WTC11 (cell line): ENCODE results near the gene ZC3H13. TPM values are rescaled to one million over a fixed set of nuclear protein-coding genes. Genes with fewer than 3 reads are reported as not detected.

Source experiments
- ATAC-seq: fragments of 200-7000 bp; cut with Tn5 transposase; 2 replicates; pipeline ENCODE4 v1.10.0; 2021; ENCODE audit warnings: mild to moderate bottlenecking, moderate library complexity
- CTCF ChIA-PET: fragments of 300-600 bp; sonication (Branson Sonifier 250); formaldehyde crosslinking; loops from one replicate; lab custom pipeline; 2021; ENCODE audit warnings: antibody characterized with exemption; lab: Charles Lee
- POLR2A ChIA-PET: fragments of 350-600 bp; sonication (Branson Sonifier 250); formaldehyde crosslinking; loops from one replicate; lab custom pipeline; 2021; ENCODE audit warnings: antibody characterized with exemption; lab: Charles Lee
- DNase-seq: peaks from one replicate; pipeline ENCODE4 v3.0.0; 2021; ENCODE audit warnings: low spot score
- H3K27ac Mint-ChIP-seq: 2 replicates; pipeline ENCODE4 v1.8.0; 2021; ENCODE audit warnings: mixed read lengths
- H3K27me3 Mint-ChIP-seq: 2 replicates; pipeline ENCODE4 v1.8.0; 2021; ENCODE audit warnings: low read depth, mild to moderate bottlenecking, moderate library complexity, mixed read lengths
- H3K36me3 Mint-ChIP-seq: 2 replicates; pipeline ENCODE4 v1.8.0; 2021; ENCODE audit warnings: mixed read lengths
- H3K4me1 Mint-ChIP-seq: 2 replicates; pipeline ENCODE4 v1.8.0; 2022; ENCODE audit warnings: mixed read lengths
- H3K4me3 Mint-ChIP-seq: 2 replicates; pipeline ENCODE4 v1.8.0; 2021; ENCODE audit warnings: mild to moderate bottlenecking, moderate library complexity, mixed read lengths
- H3K9me3 Mint-ChIP-seq: 2 replicates; pipeline ENCODE4 v1.8.0; 2021; ENCODE audit warnings: mixed read lengths
- ARID4B ChIP-seq: sonication (generic); formaldehyde crosslinking; IDR thresholded peaks from 2 replicates; pipeline ENCODE4 v1.8.0; 2023; ENCODE audit warnings: missing genetic modification reagents, mild to moderate bottlenecking, borderline replicate concordance
- CBFB ChIP-seq: sonication (generic); formaldehyde crosslinking; IDR thresholded peaks from 2 replicates; pipeline ENCODE4 v1.8.1; 2022; ENCODE audit warnings: mild to moderate bottlenecking, low read depth, missing genetic modification reagents
- CDX4 ChIP-seq: fragments of 250-450 bp; sonication (Bioruptor Pico); IDR thresholded peaks from 2 replicates; pipeline ENCODE4 v1.9.0; 2021; ENCODE audit warnings: moderate library complexity, mild to moderate bottlenecking, inconsistent platforms, borderline replicate concordance
- CREM ChIP-seq: sonication (generic); formaldehyde crosslinking; IDR thresholded peaks from 2 replicates; pipeline ENCODE4 v1.8.1; 2022; ENCODE audit warnings: mild to moderate bottlenecking, missing genetic modification reagents, moderate library complexity
- E2F1 ChIP-seq: sonication (generic); formaldehyde crosslinking; IDR thresholded peaks from 2 replicates; pipeline ENCODE4 v1.8.0; 2022; ENCODE audit warnings: mild to moderate bottlenecking, missing genetic modification reagents
- ESRRA ChIP-seq: sonication (generic); formaldehyde crosslinking; IDR thresholded peaks from 2 replicates; pipeline ENCODE4 v1.8.1; 2022; ENCODE audit warnings: mild to moderate bottlenecking, missing genetic modification reagents, borderline replicate concordance
- FOXP1 ChIP-seq: sonication (generic); formaldehyde crosslinking; IDR thresholded peaks from 2 replicates; pipeline ENCODE4 v1.8.0; 2022; ENCODE audit warnings: missing genetic modification reagents, mild to moderate bottlenecking, moderate library complexity, borderline replicate concordance
- HMGA2 ChIP-seq: fragments of 250-450 bp; sonication (Bioruptor Pico); IDR thresholded peaks from 2 replicates; pipeline ENCODE4 v1.4.0; 2021; ENCODE audit warnings: mild to moderate bottlenecking, moderate library complexity
- IRF2 ChIP-seq: sonication (generic); formaldehyde crosslinking; IDR thresholded peaks from 2 replicates; pipeline ENCODE4 v1.8.0; 2022; ENCODE audit warnings: low read depth, missing genetic modification reagents, borderline replicate concordance
- KAT7 ChIP-seq: sonication (generic); formaldehyde crosslinking; IDR thresholded peaks from 2 replicates; pipeline ENCODE4 v1.8.1; 2023; ENCODE audit warnings: missing genetic modification reagents, mild to moderate bottlenecking, borderline replicate concordance
- MAX ChIP-seq: sonication (generic); formaldehyde crosslinking; IDR thresholded peaks from 2 replicates; pipeline ENCODE4 v1.8.0; 2022; ENCODE audit warnings: mild to moderate bottlenecking, missing genetic modification reagents
- NR1H2 ChIP-seq: sonication (generic); formaldehyde crosslinking; IDR thresholded peaks from 2 replicates; pipeline ENCODE4 v1.9.0; 2021; ENCODE audit warnings: mild to moderate bottlenecking, moderate library complexity, missing genetic modification reagents
- NR3C1 ChIP-seq: sonication (generic); formaldehyde crosslinking; conservative IDR thresholded peaks from 2 replicates; pipeline ENCODE4 v1.8.1; 2023; ENCODE audit warnings: low read depth, mild to moderate bottlenecking, missing genetic modification reagents
- PREB ChIP-seq: sonication (generic); formaldehyde crosslinking; IDR thresholded peaks from 2 replicates; pipeline ENCODE4 v1.8.1; 2022; ENCODE audit warnings: mild to moderate bottlenecking, missing genetic modification reagents, moderate library complexity, borderline replicate concordance
- SMAD3 ChIP-seq: sonication (generic); formaldehyde crosslinking; IDR thresholded peaks from 2 replicates; pipeline ENCODE4 v1.8.0; 2022; ENCODE audit warnings: missing genetic modification reagents, mild to moderate bottlenecking, borderline replicate concordance
- SP1 ChIP-seq: sonication (generic); formaldehyde crosslinking; conservative IDR thresholded peaks from 2 replicates; pipeline ENCODE4 v1.8.1; 2022; ENCODE audit warnings: missing genetic modification reagents
- TEAD1 ChIP-seq: sonication (generic); formaldehyde crosslinking; IDR thresholded peaks from 2 replicates; pipeline ENCODE4 v1.8.0; 2022; ENCODE audit warnings: mild to moderate bottlenecking, missing genetic modification reagents
- USF1 ChIP-seq: sonication (generic); formaldehyde crosslinking; IDR thresholded peaks from 2 replicates; pipeline ENCODE4 v1.8.0; 2022; ENCODE audit warnings: mild to moderate bottlenecking, missing genetic modification reagents
- USF2 ChIP-seq: sonication (generic); formaldehyde crosslinking; IDR thresholded peaks from 2 replicates; pipeline ENCODE4 v1.8.1; 2023; ENCODE audit warnings: mild to moderate bottlenecking, missing genetic modification reagents, moderate library complexity
- ZNF138 ChIP-seq: sonication (generic); formaldehyde crosslinking; conservative IDR thresholded peaks from 2 replicates; pipeline ENCODE4 v1.8.1; 2022; ENCODE audit warnings: mild to moderate bottlenecking, moderate library complexity, missing genetic modification reagents
- ZNF219 ChIP-seq: sonication (generic); formaldehyde crosslinking; IDR thresholded peaks from 2 replicates; pipeline ENCODE4 v1.8.0; 2023; ENCODE audit warnings: missing genetic modification reagents, mild to moderate bottlenecking, borderline replicate concordance
- ZNF232 ChIP-seq: sonication (generic); formaldehyde crosslinking; IDR thresholded peaks from 2 replicates; pipeline ENCODE4 v1.8.0; 2022; ENCODE audit warnings: mild to moderate bottlenecking, missing genetic modification reagents
- ZNF423 ChIP-seq: fragments of 250-450 bp; sonication (Bioruptor Pico); IDR thresholded peaks from 2 replicates; pipeline ENCODE4 v2.1.2; 2022; ENCODE audit warnings: mild to moderate bottlenecking, moderate library complexity
- ZNF512 ChIP-seq: sonication (generic); formaldehyde crosslinking; IDR thresholded peaks from 2 replicates; pipeline ENCODE4 v1.8.1; 2022; ENCODE audit warnings: missing genetic modification reagents, borderline replicate concordance
- total RNA-seq: library from RNA; stranded (reverse); gene quantifications from 3 replicates; pipeline ENCODE4 v1.2.3, GENCODE V29; 2021

ZC3H13 gene
- total RNA-seq, 1 experiment from 2014 or later: 49.7 TPM

GRCh38 chr13:46025157-46025556, 27.4 kb downstream of the ZC3H13 start:
- CTCF ChIA-PET: interaction anchor here (1.1 kb wide), 1 partner anchor 15 kb away, joined by 6 read pairs; no protein-coding TSS in a partner anchor
- POLR2A ChIA-PET: no interaction called here
- Mint-ChIP-seq H3K36me3 (peaks cover 13% of the 10 kb centered on the region), H3K27ac (no peak overlapping the region), H3K4me1 (0 out of 2 replicates have a peak, but pooled peaks cover 7% of the 10 kb centered on the region), H3K9me3 (peaks cover 4% of the 10 kb centered on the region), H3K4me3 (no peak overlapping the region), H3K27me3 (no peaks in the 10 kb centered on the region)
- ATAC-seq: no peak
- no peak for DNase-seq
- TF ChIP-seq ZNF219 (CRISPR knock-in tag) (no peak), KAT7 (no peak), NR1H2 (CRISPR knock-in tag) (no peak), TEAD1 (CRISPR knock-in tag) (no peak), USF2 (CRISPR knock-in tag) (no peak), ARID4B (CRISPR knock-in tag) (no peak), SMAD3 (CRISPR knock-in tag) (no peak), ZNF512 (CRISPR knock-in tag) (no peak), CBFB (CRISPR knock-in tag) (no peak), SP1 (CRISPR knock-in tag) (no peak), IRF2 (CRISPR knock-in tag) (no peak), PREB (no peak)

- DNase-seq (no peak), ATAC-seq (no peak)
- Mint-ChIP-seq H3K4me3 (no peak overlapping the region), H3K27ac (no peak overlapping the region), H3K36me3 (peaks cover 8% of the 10 kb centered on the region), H3K4me1 (0 out of 2 replicates have a peak, but pooled peaks cover 7% of the 10 kb centered on the region), H3K27me3 (no peaks in the 10 kb centered on the region), H3K9me3 (no peaks in the 10 kb centered on the region)
- CTCF ChIA-PET: no interaction called here
- POLR2A ChIA-PET: no interaction called here
- TF ChIP-seq NR3C1 (CRISPR knock-in tag): no peak
- no peak for TF ChIP-seq ZNF232 (CRISPR knock-in tag)
- no peak for TF ChIP-seq CREM
- no peak for TF ChIP-seq MAX (CRISPR knock-in tag)
- TF ChIP-seq ESRRA (CRISPR knock-in tag): no peak
- no peak for TF ChIP-seq ZNF138 (CRISPR knock-in tag)
- no peak for TF ChIP-seq CDX4 (CRISPR knock-in tag)
- no peak for TF ChIP-seq FOXP1
- no peak for TF ChIP-seq USF1
- no peak for TF ChIP-seq ZNF423 (CRISPR knock-in tag)
- TF ChIP-seq SP1 (CRISPR knock-in tag): no peak
- TF ChIP-seq HMGA2 (CRISPR knock-in tag): no peak
- no peak for TF ChIP-seq E2F1 (CRISPR knock-in tag)
- no peak for TF ChIP-seq PREB
Measured at GRCh38 chr13:46022481-46022880, 30.1 kb downstream of the ZC3H13 start.
